HEK293 (cell line): ENCODE measurements around the gene PRR15.
A peak's percentile ranks its signal among the peaks of the same experiment; 100 is the strongest.

Experiments used
- CTCF ChIA-PET: fragments of 350-600 bp; formaldehyde crosslinking; extraction: SDS; loops from one replicate; lab custom pipeline; 2021; ENCODE audit warnings: antibody characterized with exemption; lab: Yijun Ruan, JAX
- POLR2A ChIA-PET: fragments of 300-600 bp; formaldehyde crosslinking; extraction: SDS; loops from one replicate; lab custom pipeline; 2020; ENCODE audit warnings: antibody characterized with exemption, inconsistent platforms; lab: Yijun Ruan, JAX
- H3K27ac ChIP-seq: fragments of 200-500 bp; sonication (Bioruptor generic); 2 replicates; pipeline ENCODE4 v1.5.1; 2014; ENCODE audit warnings: low read depth, low read length, control low read depth, inconsistent platforms; ENCODE audit errors: extremely low read depth
- H3K36me3 ChIP-seq, 2 experiments: fragments of 200-500 bp in 1 of 2; sonication (Bioruptor generic) in 1 of 2; 1 replicate in 1 of 2; 2 replicates in 1 of 2; pipeline ENCODE4 v1.5.1; 2014 to 2017; ENCODE audit warnings: inconsistent platforms in 2 of 2, low read length in 2 of 2; ENCODE audit not compliant: control insufficient read depth in 2 of 2, insufficient read depth in 1 of 2
- H3K4me1 ChIP-seq: fragments of 200-500 bp; sonication (Bioruptor generic); 2 replicates; pipeline ENCODE4 v1.5.1; 2014; ENCODE audit warnings: mild to moderate bottlenecking, low read length, inconsistent platforms; ENCODE audit not compliant: control insufficient read depth, insufficient read depth
- H3K4me3 ChIP-seq: 2 replicates; pipeline ENCODE4 v1.5.1; 2011; ENCODE audit warnings: low read depth, mild to moderate bottlenecking, control low read depth, low read length, moderate library complexity
- H3K9me3 ChIP-seq: fragments of 200-500 bp; sonication (Bioruptor generic); 2 replicates; pipeline ENCODE4 v1.5.1; 2014; ENCODE audit warnings: low read depth, low read length, inconsistent platforms; ENCODE audit not compliant: control insufficient read depth, insufficient read depth
- EGR2 ChIP-seq: fragments of 450-650 bp; formaldehyde crosslinking; IDR thresholded peaks from 2 replicates; pipeline ENCODE4 v1.5.1; 2016; ENCODE audit warnings: low read depth, missing biosample characterization, missing genetic modification characterization
- GLIS2 ChIP-seq: fragments of 450-650 bp; formaldehyde crosslinking; IDR thresholded peaks from 2 replicates; pipeline ENCODE4 v1.5.1; 2016; ENCODE audit warnings: missing biosample characterization, missing genetic modification characterization
- IKZF3 ChIP-seq: fragments of 450-650 bp; IDR thresholded peaks from 2 replicates; pipeline ENCODE4 v1.5.0; 2018; ENCODE audit warnings: missing biosample characterization, mild to moderate bottlenecking, missing genetic modification characterization, moderate library complexity
- MEIS1 ChIP-seq: sonication (generic); formaldehyde crosslinking; IDR thresholded peaks from 2 replicates; pipeline ENCODE4 v1.8.1; 2022; ENCODE audit warnings: missing genetic modification reagents, mild to moderate bottlenecking, borderline replicate concordance
- REPIN1 ChIP-seq: fragments of 450-650 bp; formaldehyde crosslinking; IDR thresholded peaks from 2 replicates; pipeline ENCODE4 v1.5.1; 2017; ENCODE audit warnings: missing biosample characterization, missing genetic modification characterization, low read depth
- SP2 ChIP-seq: fragments of 450-650 bp; formaldehyde crosslinking; IDR thresholded peaks from 2 replicates; pipeline ENCODE4 v1.5.1; 2016; ENCODE audit warnings: missing biosample characterization, missing genetic modification characterization
- YY2 ChIP-seq: fragments of 450-650 bp; formaldehyde crosslinking; IDR thresholded peaks from 2 replicates; pipeline ENCODE4 v1.5.1; 2016; ENCODE audit warnings: missing biosample characterization, missing genetic modification characterization
- ZNF133 ChIP-seq: fragments of 450-650 bp; formaldehyde crosslinking; IDR thresholded peaks from 2 replicates; pipeline ENCODE4 v1.5.1; 2016; ENCODE audit warnings: missing biosample characterization, missing genetic modification characterization
- ZNF280C ChIP-seq: fragments of 450-650 bp; formaldehyde crosslinking; IDR thresholded peaks from 2 replicates; pipeline ENCODE4 v1.5.1; 2016; ENCODE audit warnings: missing biosample characterization, missing genetic modification characterization
- ZNF366 ChIP-seq: fragments of 450-650 bp; formaldehyde crosslinking; conservative IDR thresholded peaks from 2 replicates; pipeline ENCODE4 v1.5.1; 2016; ENCODE audit warnings: missing biosample characterization, missing genetic modification characterization
- ZNF394 ChIP-seq: fragments of 450-650 bp; formaldehyde crosslinking; IDR thresholded peaks from 2 replicates; pipeline ENCODE4 v1.5.1; 2016; ENCODE audit warnings: missing biosample characterization, missing genetic modification characterization, mild to moderate bottlenecking, moderate library complexity, borderline replicate concordance
- ZNF48 ChIP-seq: fragments of 450-650 bp; formaldehyde crosslinking; IDR thresholded peaks from 2 replicates; pipeline ENCODE4 v1.5.1; 2016; ENCODE audit warnings: missing biosample characterization, missing genetic modification characterization
- ZNF514 ChIP-seq: fragments of 450-650 bp; formaldehyde crosslinking; IDR thresholded peaks from 2 replicates; pipeline ENCODE4 v1.5.1; 2016; ENCODE audit warnings: missing biosample characterization, missing genetic modification characterization
- ZNF549 ChIP-seq: fragments of 450-650 bp; IDR thresholded peaks from 2 replicates; pipeline ENCODE4 v1.5.1; 2018; ENCODE audit warnings: missing biosample characterization, missing genetic modification characterization, mild to moderate bottlenecking, inconsistent platforms, moderate library complexity
- ZNF600 ChIP-seq: fragments of 450-650 bp; formaldehyde crosslinking; IDR thresholded peaks from 2 replicates; pipeline ENCODE4 v1.5.1; 2016; ENCODE audit warnings: missing biosample characterization, missing genetic modification characterization
- ZNF629 ChIP-seq: fragments of 450-650 bp; formaldehyde crosslinking; IDR thresholded peaks from 2 replicates; pipeline ENCODE4 v1.5.1; 2017; ENCODE audit warnings: missing biosample characterization, missing genetic modification characterization
- ZNF692 ChIP-seq: fragments of 450-650 bp; formaldehyde crosslinking; IDR thresholded peaks from 2 replicates; pipeline ENCODE4 v1.5.1; 2016; ENCODE audit warnings: missing biosample characterization, missing genetic modification characterization
- ZNF785 ChIP-seq: fragments of 450-650 bp; formaldehyde crosslinking; IDR thresholded peaks from 2 replicates; pipeline ENCODE4 v1.5.1; 2016; ENCODE audit warnings: missing biosample characterization, missing genetic modification characterization
- ZNF843 ChIP-seq: fragments of 450-650 bp; formaldehyde crosslinking; IDR thresholded peaks from 2 replicates; pipeline ENCODE4 v1.5.1; 2016; ENCODE audit warnings: missing biosample characterization, missing genetic modification characterization
- TF ChIP-seq, protein P1 (sequence below): fragments of 450-650 bp; formaldehyde crosslinking; IDR thresholded peaks from 2 replicates; pipeline ENCODE4 v1.5.1; 2016; ENCODE audit warnings: missing biosample characterization, missing genetic modification characterization
- TF ChIP-seq, protein P2 (sequence below): fragments of 450-650 bp; IDR thresholded peaks from 2 replicates; pipeline ENCODE4 v1.5.1; 2018; ENCODE audit warnings: missing biosample characterization, mild to moderate bottlenecking, missing genetic modification characterization

Gene PRR15

GRCh38 chr7:29609162-29610037 is 45.8 kb downstream of the PRR15 start:
- Histone ChIP-seq H3K27ac (no peak overlapping the region), H3K4me3 (no peak overlapping the region), H3K36me3 (no peaks in the 10 kb centered on the region), H3K9me3 (no peaks in the 10 kb centered on the region), H3K4me1 (no peaks in the 10 kb centered on the region)
- TF ChIP-seq YY2 (no peak), ZNF843 (tag by site-specific recombination) (no peak), ZNF785 (no peak), ZNF133 (tag by site-specific recombination) (peak; percentile 19; the same call in 1 of the 2 replicates), ZNF600 (tag by site-specific recombination) (peak; percentile 63; the same call in 1 of the 2 replicates)
- TF ChIP-seq, protein P1, sequence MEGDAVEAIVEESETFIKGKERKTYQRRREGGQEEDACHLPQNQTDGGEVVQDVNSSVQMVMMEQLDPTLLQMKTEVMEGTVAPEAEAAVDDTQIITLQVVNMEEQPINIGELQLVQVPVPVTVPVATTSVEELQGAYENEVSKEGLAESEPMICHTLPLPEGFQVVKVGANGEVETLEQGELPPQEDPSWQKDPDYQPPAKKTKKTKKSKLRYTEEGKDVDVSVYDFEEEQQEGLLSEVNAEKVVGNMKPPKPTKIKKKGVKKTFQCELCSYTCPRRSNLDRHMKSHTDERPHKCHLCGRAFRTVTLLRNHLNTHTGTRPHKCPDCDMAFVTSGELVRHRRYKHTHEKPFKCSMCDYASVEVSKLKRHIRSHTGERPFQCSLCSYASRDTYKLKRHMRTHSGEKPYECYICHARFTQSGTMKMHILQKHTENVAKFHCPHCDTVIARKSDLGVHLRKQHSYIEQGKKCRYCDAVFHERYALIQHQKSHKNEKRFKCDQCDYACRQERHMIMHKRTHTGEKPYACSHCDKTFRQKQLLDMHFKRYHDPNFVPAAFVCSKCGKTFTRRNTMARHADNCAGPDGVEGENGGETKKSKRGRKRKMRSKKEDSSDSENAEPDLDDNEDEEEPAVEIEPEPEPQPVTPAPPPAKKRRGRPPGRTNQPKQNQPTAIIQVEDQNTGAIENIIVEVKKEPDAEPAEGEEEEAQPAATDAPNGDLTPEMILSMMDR (tag by site-specific recombination): 0 out of 2 replicates have a peak, but pooled peaks have one; percentile 14
- POLR2A ChIA-PET: no interaction called here
- CTCF ChIA-PET: interaction anchor here (0.6 to 1.4 kb wide), 6 partner anchors 10 to 670 kb away, joined by 3 to 6 read pairs (median 4); no protein-coding TSS in a partner anchor

DNA sequence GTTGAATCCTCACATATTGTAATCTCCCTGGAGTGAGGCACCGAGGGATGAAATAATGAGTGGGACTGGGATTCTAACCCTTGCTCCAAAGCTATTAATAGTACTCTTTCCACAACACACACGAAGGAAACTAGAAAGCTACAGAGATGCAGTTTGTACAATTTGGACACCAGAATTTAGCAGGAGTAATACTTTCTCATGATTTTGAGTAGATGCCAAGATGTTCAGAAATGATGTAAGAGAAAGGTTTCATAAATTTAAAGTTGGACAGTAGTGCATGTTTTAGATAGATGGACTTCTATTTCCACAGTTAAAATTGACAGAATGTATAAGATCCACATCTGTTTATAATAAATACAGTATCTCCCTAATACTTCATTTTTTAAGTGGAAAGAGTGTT is 46.5 kb downstream of the PRR15 start:
- CTCF ChIA-PET: interaction anchor here (0.5 to 1.4 kb wide), 7 partner anchors 9 to 508 kb away, joined by 3 to 6 read pairs (median 4); no protein-coding TSS in a partner anchor

More for the DNA sequence above, 46.5 kb downstream of the PRR15 start:
- TF ChIP-seq ZNF394 (tag by site-specific recombination): no peak
- TF ChIP-seq ZNF366 (tag by site-specific recombination): no peak
- TF ChIP-seq, protein P2, sequence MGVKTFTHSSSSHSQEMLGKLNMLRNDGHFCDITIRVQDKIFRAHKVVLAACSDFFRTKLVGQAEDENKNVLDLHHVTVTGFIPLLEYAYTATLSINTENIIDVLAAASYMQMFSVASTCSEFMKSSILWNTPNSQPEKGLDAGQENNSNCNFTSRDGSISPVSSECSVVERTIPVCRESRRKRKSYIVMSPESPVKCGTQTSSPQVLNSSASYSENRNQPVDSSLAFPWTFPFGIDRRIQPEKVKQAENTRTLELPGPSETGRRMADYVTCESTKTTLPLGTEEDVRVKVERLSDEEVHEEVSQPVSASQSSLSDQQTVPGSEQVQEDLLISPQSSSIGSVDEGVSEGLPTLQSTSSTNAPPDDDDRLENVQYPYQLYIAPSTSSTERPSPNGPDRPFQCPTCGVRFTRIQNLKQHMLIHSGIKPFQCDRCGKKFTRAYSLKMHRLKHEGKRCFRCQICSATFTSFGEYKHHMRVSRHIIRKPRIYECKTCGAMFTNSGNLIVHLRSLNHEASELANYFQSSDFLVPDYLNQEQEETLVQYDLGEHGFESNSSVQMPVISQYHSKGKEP (tag by site-specific recombination): no peak
- no peak for TF ChIP-seq SP2
- no peak for TF ChIP-seq ZNF629 (tag by site-specific recombination)
- TF ChIP-seq MEIS1 (CRISPR knock-in tag): no peak
- no peak for TF ChIP-seq ZNF514
- TF ChIP-seq EGR2 (tag by site-specific recombination): no peak
- TF ChIP-seq ZNF549: no peak
- TF ChIP-seq IKZF3 (tag by site-specific recombination): no peak
- no peak for TF ChIP-seq ZNF48 (tag by site-specific recombination)
- no peak for TF ChIP-seq ZNF692
- TF ChIP-seq GLIS2 (tag by site-specific recombination): no peak
- no peak for TF ChIP-seq REPIN1 (tag by site-specific recombination)
- TF ChIP-seq ZNF280C (tag by site-specific recombination): no peak
- no peak overlapping the region for H3K4me3 ChIP-seq
- no peaks in the 10 kb centered on the region for H3K36me3 ChIP-seq
- POLR2A ChIA-PET: no interaction called here
- no peaks in the 10 kb centered on the region for H3K4me1 ChIP-seq
- no peaks in the 10 kb centered on the region for H3K9me3 ChIP-seq
- no peak overlapping the region for H3K27ac ChIP-seq
